ENCODE results near the gene PLPPR1.

DNA sequence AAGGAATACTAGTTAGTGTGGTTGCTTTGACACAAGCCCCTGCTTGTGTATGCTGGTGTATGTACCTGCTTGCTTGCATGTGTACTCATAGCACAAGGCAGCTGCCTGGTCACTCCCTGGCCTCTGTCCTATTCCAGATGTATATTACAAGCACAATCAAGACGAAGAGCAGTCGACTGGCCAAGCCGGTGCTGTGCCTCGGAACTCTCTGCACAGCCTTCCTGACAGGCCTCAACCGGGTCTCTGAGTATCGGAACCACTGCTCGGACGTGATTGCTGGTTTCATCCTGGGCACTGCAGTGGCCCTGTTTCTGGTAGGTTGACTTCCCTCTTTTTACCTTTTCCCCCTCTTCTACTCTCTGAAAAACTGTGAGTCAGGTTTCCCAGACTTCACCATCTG is 284.1 kb downstream of the PLPPR1 start:
- TF ChIP-seq CEBPB (IDR thresholded peaks at IDR 0.05; ENCODE audit: low read depth, low read length) (no peak), POLR2A (IDR thresholded peaks at IDR 0.05; ENCODE audit: low read depth, low read length) (no peak), RFX5 (IDR thresholded peaks at IDR 0.05; ENCODE audit: low read depth, low read length) (no peak), RAD21 (IDR thresholded peaks at IDR 0.05; ENCODE audit: low read length) (no peak), MAFK (IDR thresholded peaks at IDR 0.05; ENCODE audit: low read depth, low read length) (no peak), NFE2L2 (IDR thresholded peaks at IDR 0.05; ENCODE audit: low read depth, low read length) (no peak), SMC3 (IDR thresholded peaks at IDR 0.05; ENCODE audit: low read depth, low read length) (no peak), CHD1 (IDR thresholded peaks at IDR 0.05; ENCODE audit: low read depth, low read length) (no peak)
- TF ChIP-seq, protein P1, sequence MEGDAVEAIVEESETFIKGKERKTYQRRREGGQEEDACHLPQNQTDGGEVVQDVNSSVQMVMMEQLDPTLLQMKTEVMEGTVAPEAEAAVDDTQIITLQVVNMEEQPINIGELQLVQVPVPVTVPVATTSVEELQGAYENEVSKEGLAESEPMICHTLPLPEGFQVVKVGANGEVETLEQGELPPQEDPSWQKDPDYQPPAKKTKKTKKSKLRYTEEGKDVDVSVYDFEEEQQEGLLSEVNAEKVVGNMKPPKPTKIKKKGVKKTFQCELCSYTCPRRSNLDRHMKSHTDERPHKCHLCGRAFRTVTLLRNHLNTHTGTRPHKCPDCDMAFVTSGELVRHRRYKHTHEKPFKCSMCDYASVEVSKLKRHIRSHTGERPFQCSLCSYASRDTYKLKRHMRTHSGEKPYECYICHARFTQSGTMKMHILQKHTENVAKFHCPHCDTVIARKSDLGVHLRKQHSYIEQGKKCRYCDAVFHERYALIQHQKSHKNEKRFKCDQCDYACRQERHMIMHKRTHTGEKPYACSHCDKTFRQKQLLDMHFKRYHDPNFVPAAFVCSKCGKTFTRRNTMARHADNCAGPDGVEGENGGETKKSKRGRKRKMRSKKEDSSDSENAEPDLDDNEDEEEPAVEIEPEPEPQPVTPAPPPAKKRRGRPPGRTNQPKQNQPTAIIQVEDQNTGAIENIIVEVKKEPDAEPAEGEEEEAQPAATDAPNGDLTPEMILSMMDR (conservative IDR thresholded peaks at IDR 0.05; ENCODE audit: low read depth, low read length), result no peak
- TF ChIP-seq, protein P2, sequence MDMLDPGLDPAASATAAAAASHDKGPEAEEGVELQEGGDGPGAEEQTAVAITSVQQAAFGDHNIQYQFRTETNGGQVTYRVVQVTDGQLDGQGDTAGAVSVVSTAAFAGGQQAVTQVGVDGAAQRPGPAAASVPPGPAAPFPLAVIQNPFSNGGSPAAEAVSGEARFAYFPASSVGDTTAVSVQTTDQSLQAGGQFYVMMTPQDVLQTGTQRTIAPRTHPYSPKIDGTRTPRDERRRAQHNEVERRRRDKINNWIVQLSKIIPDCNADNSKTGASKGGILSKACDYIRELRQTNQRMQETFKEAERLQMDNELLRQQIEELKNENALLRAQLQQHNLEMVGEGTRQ (IDR thresholded peaks at IDR 0.05; ENCODE audit: low read depth, low read length), result no peak
